Kidney epithelial cell (primary cell): Measurements from ENCODE around the gene CCDC68. TPM values are rescaled to one million over a fixed set of nuclear protein-coding genes. Genes with fewer than 3 reads are reported as not detected.

ENCODE experiments used
- DNase-seq: peaks from one replicate; pipeline ENCODE4 v3.0.0-alpha.2; 2010; ENCODE audit warnings: low read depth
- H3K27me3 ChIP-seq: 2 replicates; pipeline ENCODE4 v1.6.0; 2011; ENCODE audit warnings: low read length; ENCODE audit not compliant: control insufficient read depth, insufficient read depth
- H3K36me3 ChIP-seq: 2 replicates; pipeline ENCODE4 v1.5.1; 2011; ENCODE audit warnings: low read length; ENCODE audit not compliant: control insufficient read depth, insufficient read depth
- H3K4me3 ChIP-seq: 2 replicates; pipeline ENCODE4 v1.5.1; 2011; ENCODE audit warnings: low read depth, mild to moderate bottlenecking, control low read depth, low read length
- total RNA-seq: library from RNA; depleted of rRNA; stranded (reverse); fragments of >200 nt; gene quantifications from 2 replicates; pipeline ENCODE4 v1.2.3, GENCODE V29; 2015
- TF ChIP-seq, protein P1 (sequence below): IDR thresholded peaks from 2 replicates; pipeline ENCODE4 v1.5.1; 2011; ENCODE audit warnings: mild to moderate bottlenecking, moderate library complexity, low read length, control low read depth, inconsistent platforms; ENCODE audit not compliant: insufficient read depth, poor library complexity, severe bottlenecking

CCDC68 gene
- total RNA-seq, 1 donor from 2014 or later: 3.7 TPM

DNA sequence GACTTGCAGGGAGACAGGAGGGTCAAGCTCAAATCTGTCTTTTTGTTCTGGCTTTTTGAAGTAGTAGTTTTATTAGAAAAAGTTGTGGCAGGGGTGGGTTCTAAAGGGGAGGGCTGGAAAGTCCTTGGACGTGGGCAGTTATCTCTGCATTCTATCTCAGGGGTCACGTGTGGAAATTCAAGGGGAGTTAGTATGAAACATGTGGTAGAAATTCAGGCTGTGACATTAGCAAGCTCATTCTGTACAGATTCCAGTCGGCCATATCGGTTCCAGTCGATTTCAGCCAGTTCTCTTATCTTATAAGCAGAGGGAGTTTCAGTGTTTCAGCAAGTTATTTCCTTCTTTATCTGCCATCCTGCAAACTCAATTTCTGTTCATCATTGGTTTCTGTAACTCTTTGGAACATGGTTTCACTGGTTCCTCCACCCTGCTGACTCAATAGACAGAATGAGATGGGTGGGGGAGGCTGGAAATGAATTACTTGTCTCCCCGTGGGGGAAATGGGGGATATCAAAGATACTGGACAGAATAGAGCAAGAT lies 78.0 kb downstream of the CCDC68 start:
- H3K4me3 ChIP-seq: no peak overlapping the region
- H3K36me3 ChIP-seq: no peaks in the 10 kb centered on the region
- TF ChIP-seq, protein P1, sequence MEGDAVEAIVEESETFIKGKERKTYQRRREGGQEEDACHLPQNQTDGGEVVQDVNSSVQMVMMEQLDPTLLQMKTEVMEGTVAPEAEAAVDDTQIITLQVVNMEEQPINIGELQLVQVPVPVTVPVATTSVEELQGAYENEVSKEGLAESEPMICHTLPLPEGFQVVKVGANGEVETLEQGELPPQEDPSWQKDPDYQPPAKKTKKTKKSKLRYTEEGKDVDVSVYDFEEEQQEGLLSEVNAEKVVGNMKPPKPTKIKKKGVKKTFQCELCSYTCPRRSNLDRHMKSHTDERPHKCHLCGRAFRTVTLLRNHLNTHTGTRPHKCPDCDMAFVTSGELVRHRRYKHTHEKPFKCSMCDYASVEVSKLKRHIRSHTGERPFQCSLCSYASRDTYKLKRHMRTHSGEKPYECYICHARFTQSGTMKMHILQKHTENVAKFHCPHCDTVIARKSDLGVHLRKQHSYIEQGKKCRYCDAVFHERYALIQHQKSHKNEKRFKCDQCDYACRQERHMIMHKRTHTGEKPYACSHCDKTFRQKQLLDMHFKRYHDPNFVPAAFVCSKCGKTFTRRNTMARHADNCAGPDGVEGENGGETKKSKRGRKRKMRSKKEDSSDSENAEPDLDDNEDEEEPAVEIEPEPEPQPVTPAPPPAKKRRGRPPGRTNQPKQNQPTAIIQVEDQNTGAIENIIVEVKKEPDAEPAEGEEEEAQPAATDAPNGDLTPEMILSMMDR: no peak
- no peak for DNase-seq
- H3K27me3 ChIP-seq: no peaks in the 10 kb centered on the region

DNA sequence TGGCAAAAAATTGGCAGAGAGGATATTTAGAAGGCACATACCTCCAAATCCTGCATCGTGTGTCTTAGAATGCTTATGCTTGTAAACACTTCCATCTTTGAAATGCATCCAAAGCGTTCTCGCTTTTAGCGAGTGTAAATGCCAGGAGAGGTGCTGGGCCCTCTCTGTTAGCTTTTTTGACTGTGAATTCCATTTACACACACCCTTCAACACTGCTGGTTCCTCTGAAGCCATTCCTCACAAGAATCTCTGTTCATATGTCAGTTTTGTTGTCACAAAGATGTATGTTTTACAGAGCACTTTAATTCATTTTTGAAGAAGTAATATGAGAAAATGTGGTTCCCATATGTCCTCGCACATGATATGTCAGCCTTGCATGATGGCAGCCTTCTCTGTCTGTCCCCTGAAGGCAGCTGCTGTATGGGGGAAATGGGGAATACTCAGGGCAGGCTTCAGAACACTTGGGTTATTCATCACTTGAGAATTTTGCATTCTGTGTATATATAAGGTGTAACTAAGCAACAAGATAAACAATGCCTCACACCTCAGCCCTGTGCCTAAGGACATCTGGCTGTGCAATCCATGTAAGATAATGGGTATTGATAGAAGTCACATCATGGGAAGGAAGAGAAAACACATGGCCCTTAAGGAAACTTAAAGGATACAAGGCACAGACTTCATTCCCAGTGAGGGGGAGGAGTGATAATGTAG lies 78.7 kb downstream of the CCDC68 start:
- Histone ChIP-seq H3K36me3 (no peaks in the 10 kb centered on the region), H3K4me3 (no peak overlapping the region), H3K27me3 (no peaks in the 10 kb centered on the region)
- TF ChIP-seq, protein P1: no peak
- DNase-seq: no peak

DNA sequence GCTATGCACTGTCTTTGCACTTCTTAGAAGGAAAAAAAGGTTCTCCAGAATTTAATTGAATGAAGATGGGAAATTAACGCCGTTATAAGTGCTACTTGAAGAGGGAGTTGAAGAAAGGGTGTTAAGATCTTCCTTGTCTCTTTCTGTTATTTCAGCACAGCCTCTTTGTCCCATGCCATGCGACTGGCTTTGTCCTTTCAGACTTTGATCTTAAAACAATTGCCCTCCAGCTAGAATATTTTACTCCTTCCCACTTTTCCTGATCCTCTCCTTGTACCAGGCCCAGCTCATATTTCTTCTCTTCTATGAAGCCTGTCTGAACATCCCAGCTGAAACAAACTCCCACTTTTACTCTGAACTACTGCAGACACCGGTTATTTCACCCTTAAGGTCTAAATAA lies 79.6 kb downstream of the CCDC68 start:
- no peaks in the 10 kb centered on the region for H3K36me3 ChIP-seq
- H3K4me3 ChIP-seq: no peak overlapping the region
- H3K27me3 ChIP-seq: no peaks in the 10 kb centered on the region
- TF ChIP-seq, protein P1: no peak
- DNase-seq: no peak

DNA sequence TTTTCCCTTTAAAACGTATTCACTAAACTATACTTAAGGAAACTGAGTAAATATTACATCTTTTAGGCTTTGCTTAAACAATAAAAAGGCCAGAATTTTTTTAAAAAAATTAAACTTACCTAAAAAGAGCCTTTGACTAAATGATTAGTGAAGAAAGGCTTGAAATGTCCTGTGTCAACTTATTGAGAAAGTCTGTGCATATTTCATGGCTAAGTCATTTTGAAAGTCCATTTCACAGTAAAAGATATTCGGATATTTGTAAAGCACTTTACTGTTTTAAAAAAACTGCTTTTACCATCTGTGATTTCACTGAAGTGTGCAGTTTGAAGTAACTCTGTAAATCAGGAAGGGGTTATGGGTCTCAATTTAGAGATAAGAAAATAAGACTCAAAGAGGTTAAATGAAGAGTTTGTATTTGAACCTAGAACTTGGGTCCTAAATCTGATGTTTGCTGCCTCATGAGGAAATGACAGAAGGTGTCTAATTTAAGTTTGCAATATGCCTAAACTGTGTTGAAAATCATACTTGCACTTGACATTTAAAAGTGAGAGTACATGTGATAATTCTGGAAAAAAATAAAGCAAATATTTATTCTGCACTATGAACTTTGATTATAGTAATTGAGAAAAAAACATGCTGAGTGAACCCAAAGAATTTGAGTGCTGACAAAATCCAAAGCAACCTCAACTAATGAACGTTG lies 80.5 kb downstream of the CCDC68 start:
- Histone ChIP-seq H3K4me3 (no peak overlapping the region), H3K27me3 (no peaks in the 10 kb centered on the region), H3K36me3 (no peaks in the 10 kb centered on the region)
- TF ChIP-seq, protein P1: no peak
- no peak for DNase-seq

DNA sequence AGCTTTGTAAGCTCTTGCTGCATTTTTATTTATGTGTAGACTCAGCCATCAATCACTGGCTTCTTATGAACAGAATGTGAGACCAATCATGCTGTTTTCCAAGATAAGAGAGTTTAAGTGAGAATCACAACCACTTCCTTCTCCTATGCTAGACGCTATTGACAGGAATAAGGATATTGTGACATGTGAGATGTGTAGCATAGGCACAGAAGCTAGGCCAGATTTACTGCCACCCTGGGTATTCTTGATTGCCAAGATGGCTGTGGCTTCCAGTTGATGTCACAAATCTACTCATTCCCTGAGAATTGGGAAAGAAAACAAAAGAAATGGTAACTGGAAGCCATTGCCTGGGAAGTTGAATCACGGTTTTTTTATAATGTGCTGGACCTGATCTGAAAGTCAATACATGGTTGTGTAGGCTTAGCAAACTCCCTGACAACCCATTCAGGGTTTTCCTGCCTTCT lies 81.1 kb downstream of the CCDC68 start:
- DNase-seq: no peak
- Histone ChIP-seq H3K4me3 (no peak overlapping the region), H3K36me3 (no peaks in the 10 kb centered on the region), H3K27me3 (no peaks in the 10 kb centered on the region)
- TF ChIP-seq, protein P1: no peak
